Endothelial cell (in vitro differentiated cells): Measurements from ENCODE around the gene RHOU. TPM values are rescaled to one million over a fixed set of nuclear protein-coding genes. Genes with fewer than 3 reads are reported as not detected.

Source experiments
- DNase-seq: peaks from one replicate; pipeline ENCODE4 v3.0.0; 2021; ENCODE audit warnings: low spot score
- H3K27ac Mint-ChIP-seq: one replicate; pipeline ENCODE4 v1.8.0; 2021; ENCODE audit warnings: mixed read lengths, inconsistent platforms; ENCODE audit not compliant: unreplicated experiment
- H3K27me3 Mint-ChIP-seq: one replicate; pipeline ENCODE4 v1.8.0; 2021; ENCODE audit warnings: mild to moderate bottlenecking, moderate library complexity, mixed read lengths, inconsistent platforms; ENCODE audit not compliant: unreplicated experiment
- H3K36me3 Mint-ChIP-seq: one replicate; pipeline ENCODE4 v1.8.0; 2021; ENCODE audit warnings: mild to moderate bottlenecking, low read depth, mixed read lengths, inconsistent platforms; ENCODE audit not compliant: unreplicated experiment
- H3K4me1 Mint-ChIP-seq: one replicate; pipeline ENCODE4 v1.8.0; 2021; ENCODE audit warnings: mild to moderate bottlenecking, mixed read lengths, inconsistent platforms; ENCODE audit not compliant: unreplicated experiment
- H3K4me3 Mint-ChIP-seq: one replicate; pipeline ENCODE4 v1.8.0; 2021; ENCODE audit warnings: mild to moderate bottlenecking, mixed read lengths, inconsistent platforms; ENCODE audit not compliant: unreplicated experiment
- H3K9me3 Mint-ChIP-seq: one replicate; pipeline ENCODE4 v1.8.0; 2021; ENCODE audit warnings: mixed read lengths, inconsistent platforms; ENCODE audit not compliant: unreplicated experiment
- CTCF ChIP-seq: fragments of 200-600 bp; sonication (generic); IDR thresholded peaks from one replicate; pipeline ENCODE4 v1.5.0; 2021; ENCODE audit warnings: antibody characterized with exemption; ENCODE audit not compliant: unreplicated experiment
- total RNA-seq: library from RNA; stranded (reverse); fragmentation: NEBNext Ultra II Directional; extraction: Animal tissue kit (Norgen Biotek cat#: 25700); gene quantifications from one replicate; pipeline ENCODE4 v1.2.1, GENCODE V29; 2021; ENCODE audit not compliant: unreplicated experiment

RHOU gene
- total RNA-seq, 1 donor from 2014 or later: 10.2 TPM

- no peak overlapping the region for H3K4me3 Mint-ChIP-seq
- no peak for DNase-seq
- H3K36me3 Mint-ChIP-seq: peaks cover 9% of the 10 kb centered on the region
- H3K4me1 Mint-ChIP-seq: peaks cover 17% of the 10 kb centered on the region
- TF ChIP-seq CTCF: no peak
- H3K27ac Mint-ChIP-seq: no peak overlapping the region
- peaks cover 1% of the 10 kb centered on the region for H3K27me3 Mint-ChIP-seq
- no peaks in the 10 kb centered on the region for H3K9me3 Mint-ChIP-seq
Observed at GRCh38 chr1:228737601-228738041, 2.3 kb downstream of the RHOU start.

- DNase-seq: no peak
- Mint-ChIP-seq H3K4me1 (peaks cover 13% of the 10 kb centered on the region), H3K4me3 (no peak overlapping the region), H3K9me3 (no peaks in the 10 kb centered on the region), H3K27me3 (peaks cover 4% of the 10 kb centered on the region), H3K27ac (no peak overlapping the region), H3K36me3 (peaks cover 17% of the 10 kb centered on the region)
- TF ChIP-seq CTCF: no peak
Observed at GRCh38 chr1:228739826-228740225, 4.5 kb downstream of the RHOU start.

- no peak overlapping the region for H3K27ac Mint-ChIP-seq
- no peak for DNase-seq
- peaks cover 17% of the 10 kb centered on the region for H3K36me3 Mint-ChIP-seq
- H3K4me1 Mint-ChIP-seq: peaks cover 13% of the 10 kb centered on the region
- no peak overlapping the region for H3K4me3 Mint-ChIP-seq
- H3K27me3 Mint-ChIP-seq: peaks cover 4% of the 10 kb centered on the region
- no peaks in the 10 kb centered on the region for H3K9me3 Mint-ChIP-seq
- TF ChIP-seq CTCF: no peak
Observed at GRCh38 chr1:228740543-228741317, 5.5 kb downstream of the RHOU start.

GRCh38 chr1:228742281-228742860, 7.1 kb downstream of the RHOU start:
- H3K4me1 Mint-ChIP-seq: peaks cover 9% of the 10 kb centered on the region
- H3K4me3 Mint-ChIP-seq: peak overlapping the region; percentile 45
- peaks cover 4% of the 10 kb centered on the region for H3K27me3 Mint-ChIP-seq
- no peak for DNase-seq
- H3K9me3 Mint-ChIP-seq: no peaks in the 10 kb centered on the region
- no peak overlapping the region for H3K27ac Mint-ChIP-seq
- TF ChIP-seq CTCF: no peak
- peaks cover 17% of the 10 kb centered on the region for H3K36me3 Mint-ChIP-seq

GRCh38 chr1:228743405-228743804, 8.1 kb downstream of the RHOU start:
- no peak for TF ChIP-seq CTCF

More at GRCh38 chr1:228743405-228743804, 8.1 kb downstream of the RHOU start:
- peaks cover 17% of the 10 kb centered on the region for H3K36me3 Mint-ChIP-seq
- no peak overlapping the region for H3K4me3 Mint-ChIP-seq
- H3K9me3 Mint-ChIP-seq: no peaks in the 10 kb centered on the region
- no peak overlapping the region for H3K27ac Mint-ChIP-seq
- H3K27me3 Mint-ChIP-seq: peaks cover 4% of the 10 kb centered on the region
- DNase-seq: no peak
- H3K4me1 Mint-ChIP-seq: peaks cover 3% of the 10 kb centered on the region
